ENCODE measurements around the gene IGFN1.
A peak's percentile ranks its signal among the peaks of the same experiment; 100 is the strongest.
"Not testable (repeated sequence)": the region's sequence is repeated elsewhere in the genome, so short reads cannot be mapped to it uniquely, and the experiment has no call there.

IGFN1 gene

GRCh38 chr1:201248721-201249559 is 58.3 kb downstream of the IGFN1 start:
- no peak for DNase-seq (ENCODE audit: low read depth in 2 of 2)

- DNase-seq (ENCODE audit: low read depth in 2 of 2) = no peak
Measured at GRCh38 chr1:201250326-201251011, 59.8 kb downstream of the IGFN1 start.

- no peak for DNase-seq (ENCODE audit: low read depth in 2 of 2)
Measured at GRCh38 chr1:201251411-201251810, 60.8 kb downstream of the IGFN1 start.

- DNase-seq (ENCODE audit: low read depth in 2 of 2) = no peak
Measured at GRCh38 chr1:201251851-201252430, 61.3 kb downstream of the IGFN1 start.

- DNase-seq (ENCODE audit: low read depth in 2 of 2) = no peak
Measured at GRCh38 chr1:201252944-201253371, 62.3 kb downstream of the IGFN1 start.

GRCh38 chr1:201253411-201253810 is 62.8 kb downstream of the IGFN1 start:
- no peak for DNase-seq (ENCODE audit: low read depth in 2 of 2)

- no peak for DNase-seq (ENCODE audit: low read depth in 2 of 2)
Measured at GRCh38 chr1:201253906-201254624, 63.4 kb downstream of the IGFN1 start.

GRCh38 chr1:201254625-201255478 is 64.2 kb downstream of the IGFN1 start:
- peak; percentile 52 to 74 for DNase-seq (ENCODE audit: low read depth in 2 of 2)

GRCh38 chr1:201255479-201256362 is 65.1 kb downstream of the IGFN1 start:
- no peak for DNase-seq (ENCODE audit: low read depth in 2 of 2)

- DNase-seq (ENCODE audit: low read depth in 2 of 2) = not testable (repeated sequence)
Measured at GRCh38 chr1:201258132-201258531, 67.5 kb downstream of the IGFN1 start.

GRCh38 chr1:201258763-201259230 is 68.2 kb downstream of the IGFN1 start:
- no peak for DNase-seq (ENCODE audit: low read depth in 2 of 2)

GRCh38 chr1:201259476-201260235 is 69.0 kb downstream of the IGFN1 start:
- no peak for DNase-seq (ENCODE audit: low read depth in 2 of 2)

GRCh38 chr1:201260236-201260590 is 69.6 kb downstream of the IGFN1 start:
- DNase-seq (ENCODE audit: low read depth in 2 of 2) = no peak

- no peak for DNase-seq (ENCODE audit: low read depth in 2 of 2)
Measured at GRCh38 chr1:201260648-201261311, 70.2 kb downstream of the IGFN1 start.

- DNase-seq (ENCODE audit: low read depth in 2 of 2) = no peak
Measured at GRCh38 chr1:201261771-201262547, 71.3 kb downstream of the IGFN1 start.

GRCh38 chr1:201262963-201263608 is 72.5 kb downstream of the IGFN1 start:
- DNase-seq (ENCODE audit: low read depth in 2 of 2) = no peak

- no peak for DNase-seq (ENCODE audit: low read depth in 2 of 2)
Measured at GRCh38 chr1:201264072-201264471, 73.4 kb downstream of the IGFN1 start.

All from stimulated activated CD4-positive, alpha-beta T cell treated with anti-CD3 and anti-CD28 coated beads, Interleukin-4, amount 100 ng/mL, for 48 hours (primary cell).